Activated CD8-positive, alpha-beta memory T cell treated with anti-CD3 and anti-CD28 coated beads for 1 hour (primary cell): ENCODE measurements around the gene CACUL1.
"Not testable (repeated sequence)": the region's sequence is repeated elsewhere in the genome, so short reads cannot be mapped to it uniquely, and the experiment has no call there.

Experiments
- DNase-seq, 2 donors: peaks; one replicate each; pipeline ENCODE4 v3.0.0-alpha.2; 2020; ENCODE audit warnings: low read depth in 1 of 2; ENCODE audit errors: extremely low read depth in 1 of 2

Gene CACUL1

GRCh38 chr10:118754556-118755423 is at the start of gene CACUL1:
Gene CACUL1, minus strand, starts transcription at chr10:118754970. Its CDS starts 208 bp downstream, at chr10:118754762.
- peak; percentile 99 for DNase-seq

- DNase-seq, result no peak
Measured at GRCh38 chr10:118804262-118804773, 49.5 kb upstream of the CACUL1 start.

GRCh38 chr10:118802126-118802793 is 47.5 kb upstream of the CACUL1 start:
- no peak for DNase-seq

GRCh38 chr10:118800920-118801319 is 46.1 kb upstream of the CACUL1 start:
- no peak for DNase-seq

GRCh38 chr10:118799777-118800176 is 45.0 kb upstream of the CACUL1 start:
- DNase-seq, result no peak

- no peak for DNase-seq
Measured at GRCh38 chr10:118798231-118798662, 43.5 kb upstream of the CACUL1 start.

GRCh38 chr10:118794971-118795370 is 40.2 kb upstream of the CACUL1 start:
- DNase-seq, result not testable (repeated sequence)

- no peak for DNase-seq
Measured at GRCh38 chr10:118793545-118793944, 38.8 kb upstream of the CACUL1 start.

- no peak for DNase-seq
Measured at GRCh38 chr10:118792526-118792925, 37.8 kb upstream of the CACUL1 start.

- no peak for DNase-seq
Measured at GRCh38 chr10:118790058-118790457, 35.3 kb upstream of the CACUL1 start.

GRCh38 chr10:118785551-118785950 is 30.8 kb upstream of the CACUL1 start:
- no peak for DNase-seq

GRCh38 chr10:118783776-118784545 is 29.2 kb upstream of the CACUL1 start:
- DNase-seq, result no peak

GRCh38 chr10:118782916-118783465 is 28.2 kb upstream of the CACUL1 start:
- not testable (repeated sequence) for DNase-seq

GRCh38 chr10:118781541-118781940 is 26.8 kb upstream of the CACUL1 start:
- DNase-seq, result no peak

GRCh38 chr10:118778727-118779126 is 24.0 kb upstream of the CACUL1 start:
- no peak for DNase-seq

- DNase-seq, result no peak
Measured at GRCh38 chr10:118776960-118777359, 22.2 kb upstream of the CACUL1 start.

- DNase-seq, result no peak
Measured at GRCh38 chr10:118776033-118776432, 21.3 kb upstream of the CACUL1 start.

GRCh38 chr10:118775478-118775877 is 20.7 kb upstream of the CACUL1 start:
- DNase-seq, result no peak

GRCh38 chr10:118773041-118773440 is 18.3 kb upstream of the CACUL1 start:
- DNase-seq, result no peak

GRCh38 chr10:118771976-118772375 is 17.2 kb upstream of the CACUL1 start:
- no peak for DNase-seq
